Tibial artery (tissue), 4 donors: ENCODE measurements around the gene AKR7A3.

Source experiments
- DNase-seq, 2 donors: peaks; one replicate each; pipeline ENCODE4 v3.0.0-alpha.2; 2019
- H3K27ac ChIP-seq, 2 donors: fragments of 200-600 bp; sonication (generic) in 1 of 2; 1 replicate in 1 of 2; 2 replicates in 1 of 2; pipeline ENCODE4 v1.5.1; 2018 to 2019; ENCODE audit warnings: mild to moderate bottlenecking in 1 of 2
- H3K27me3 ChIP-seq, 2 donors: fragments of 200-600 bp; sonication (generic) in 1 of 2; one replicate each; pipeline versions ENCODE4 v1.5.1 to v1.6.0; 2016 to 2019
- H3K36me3 ChIP-seq, 3 donors: fragments of 200-600 bp; sonication (generic) in 2 of 3; one replicate each; pipeline ENCODE4 v1.5.1; 2016 to 2019; ENCODE audit warnings: mild to moderate bottlenecking in 2 of 3
- H3K4me1 ChIP-seq, 4 donors: fragments of 200-600 bp; sonication (generic) in 2 of 4; 1 replicate in 3 of 4; 2 replicates in 1 of 4; pipeline ENCODE4 v1.5.1; 2016 to 2019
- H3K4me3 ChIP-seq, 2 donors: fragments of 200-600 bp; sonication (generic) in 1 of 2; 1 replicate in 1 of 2; 2 replicates in 1 of 2; pipeline ENCODE4 v1.5.1; 2018 to 2019; ENCODE audit warnings: mild to moderate bottlenecking in 2 of 2
- H3K9me3 ChIP-seq, 3 donors: fragments of 200-600 bp; sonication (generic) in 1 of 3; one replicate each; pipeline ENCODE4 v1.5.1; 2016 to 2019
- CTCF ChIP-seq, 2 experiments: fragments of 200-600 bp in 1 of 2; fragments of 450-650 bp in 1 of 2; IDR thresholded peaks; one replicate each; pipeline ENCODE4 v1.5.1; 2017 to 2019; ENCODE audit warnings: antibody characterized with exemption in 2 of 2, mild to moderate bottlenecking in 1 of 2, moderate library complexity in 1 of 2
- intact Hi-C: fragments of 100-400 bp; cut with DNase I; formaldehyde crosslinking; loops from one replicate; pipeline ENCODE4 v1.15.0; 2023; ENCODE audit warnings: low total_unique reads

The AKR7A3 gene

GRCh38 chr1:19312782-19313635 is 24.4 kb upstream of the AKR7A3 start:
- TF ChIP-seq CTCF (IDR thresholded peaks at IDR 0.05): no peak
- peaks cover 5 to 17% (median 7%) of the 10 kb centered on the region in 3 donors for H3K36me3 ChIP-seq
- no peak for DNase-seq
- intact Hi-C loops: no loop called here
- H3K27me3 ChIP-seq: no peaks in the 10 kb centered on the region
- H3K9me3 ChIP-seq: no peaks in the 10 kb centered on the region
- peak overlapping the region; percentile 89 to 94 for H3K27ac ChIP-seq
- peaks cover 0 to 37% (median 20%) of the 10 kb centered on the region in 4 donors for H3K4me1 ChIP-seq
- H3K4me3 ChIP-seq: peak overlapping the region; percentile 90 to 97

DNA sequence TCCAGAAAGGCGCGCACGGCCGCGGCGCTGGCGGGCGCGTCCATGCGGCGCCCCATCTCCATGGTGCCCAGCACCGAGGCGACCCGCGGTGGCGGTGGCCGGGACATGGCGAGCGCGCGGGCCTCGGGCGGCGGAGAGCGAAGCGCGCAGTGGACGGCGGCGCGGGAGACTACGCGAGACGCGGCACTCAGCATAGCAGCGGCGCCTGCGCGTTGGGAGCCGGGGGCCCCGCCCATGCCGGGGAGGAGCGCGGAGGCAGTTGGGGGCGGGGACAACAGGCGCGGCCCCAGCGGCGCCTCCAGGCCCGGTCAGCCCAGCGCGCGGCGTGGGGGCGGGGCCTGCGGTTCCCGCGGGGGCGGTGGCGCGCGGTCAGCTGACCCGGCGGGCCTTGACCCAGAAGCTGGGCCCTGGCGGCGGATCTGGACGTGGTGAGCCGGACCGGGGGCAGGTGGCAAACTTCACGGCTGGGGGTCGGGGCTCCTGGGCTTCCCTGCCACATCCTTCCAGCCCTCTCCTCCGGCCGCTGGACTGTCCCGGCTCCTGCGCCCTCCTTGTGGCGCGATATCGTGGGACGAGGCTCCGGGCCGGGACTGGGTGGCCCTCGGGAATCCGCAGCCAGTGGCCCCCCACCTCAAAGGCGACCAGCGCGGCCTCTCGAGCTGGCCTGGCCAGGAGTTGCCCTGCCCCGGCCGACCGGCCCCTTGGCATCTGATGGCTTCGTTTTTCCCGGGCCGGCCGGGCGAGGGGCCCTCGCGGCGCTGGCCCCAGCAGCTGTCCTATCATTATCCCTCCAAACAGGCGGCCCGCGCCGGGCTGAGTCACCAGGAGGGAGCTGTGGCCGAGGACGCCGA is 23.6 kb upstream of the AKR7A3 start, which contains the start of the genes AKR7A2 and SLC66A1:
TSS of gene AKR7A2 (minus strand) at position 214 of the 851 bp plus-strand sequence. CDS start at position 194, 20 bp downstream.
TSS of gene SLC66A1 (plus strand) at position 396 of the 851 bp plus-strand sequence. CDS start 5,352 bp downstream, outside the sequence.
- peak; percentile 88 to 97 for DNase-seq
- TF ChIP-seq CTCF (IDR thresholded peaks at IDR 0.05): peak in 1 of 2 experiments; percentile 40
- Histone ChIP-seq H3K9me3 (no peaks in the 10 kb centered on the region), H3K4me1 (peaks cover 0 to 37% (median 20%) of the 10 kb centered on the region in 4 donors), H3K4me3 (peak within 1 kb of the TSS; percentile 90 to 97), H3K36me3 (peaks cover 12 to 22% (median 12%) of the 10 kb centered on the region in 3 donors), H3K27ac (peak within 1 kb of the TSS; percentile 89 to 94), H3K27me3 (no peaks in the 10 kb centered on the region)
- intact Hi-C loops: no loop called here

- H3K4me1 ChIP-seq: peaks cover 0 to 37% (median 20%) of the 10 kb centered on the region in 4 donors
- H3K27me3 ChIP-seq: no peaks in the 10 kb centered on the region
- peak overlapping the region; percentile 90 to 97 for H3K4me3 ChIP-seq
- intact Hi-C loops: no loop called here
- H3K9me3 ChIP-seq: no peaks in the 10 kb centered on the region
- no peak for DNase-seq
- H3K36me3 ChIP-seq: peaks cover 12 to 28% (median 19%) of the 10 kb centered on the region in 3 donors
- H3K27ac ChIP-seq: peak overlapping the region; percentile 67 to 89
- TF ChIP-seq CTCF (IDR thresholded peaks at IDR 0.05): no peak
Measured at GRCh38 chr1:19311503-19311930, 22.9 kb upstream of the AKR7A3 start.

DNA sequence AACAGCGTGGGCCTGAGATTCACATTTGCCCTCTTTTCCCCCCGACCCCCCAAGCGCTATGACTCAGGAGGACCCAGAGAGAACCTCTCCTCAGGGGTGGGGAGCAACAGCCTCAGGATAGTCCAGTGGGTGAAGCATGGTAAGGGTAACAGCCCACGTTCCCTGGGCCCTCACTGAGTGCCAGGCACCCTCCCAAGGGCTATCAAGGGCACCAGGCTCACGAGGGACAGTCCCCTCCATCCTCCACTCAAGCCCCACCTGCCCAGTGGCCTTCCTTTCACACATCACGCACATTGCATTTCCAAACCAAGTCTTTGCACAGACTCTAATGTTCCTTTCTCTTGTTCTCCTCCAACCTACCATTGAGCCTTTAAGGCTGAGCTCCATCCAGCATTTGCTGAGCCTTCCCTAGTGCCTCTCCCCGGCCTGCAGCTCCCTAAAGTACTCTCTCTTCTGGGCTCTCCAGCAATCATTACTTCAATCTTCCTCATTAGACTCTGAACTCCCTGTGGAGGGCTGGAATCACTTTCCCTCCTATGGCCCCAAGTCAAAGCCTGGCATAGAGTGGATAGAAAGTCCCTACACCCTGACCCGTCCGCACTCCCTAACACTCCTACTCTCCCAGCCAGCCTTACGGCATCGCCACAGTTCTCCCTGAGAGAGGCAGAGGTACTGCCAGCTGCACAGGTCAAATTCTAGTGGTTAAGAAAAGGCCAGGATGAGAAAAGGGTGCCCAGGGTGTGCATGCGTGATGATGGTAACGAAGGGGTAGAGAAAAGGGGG is 22.3 kb upstream of the AKR7A3 start:
- peak overlapping the region; percentile 67 to 89 for H3K27ac ChIP-seq
- H3K36me3 ChIP-seq: peaks cover 16 to 34% (median 25%) of the 10 kb centered on the region in 3 donors
- H3K27me3 ChIP-seq: no peaks in the 10 kb centered on the region
- no peak for TF ChIP-seq CTCF (IDR thresholded peaks at IDR 0.05)
- peaks cover 0 to 35% (median 20%) of the 10 kb centered on the region in 4 donors for H3K4me1 ChIP-seq
- DNase-seq: no peak
- H3K9me3 ChIP-seq: no peaks in the 10 kb centered on the region
- intact Hi-C loops: no loop called here
- peak overlapping the region; percentile 90 to 97 for H3K4me3 ChIP-seq

- Histone ChIP-seq H3K27ac (no peak overlapping the region), H3K36me3 (peaks cover 21 to 37% (median 33%) of the 10 kb centered on the region in 3 donors), H3K27me3 (no peaks in the 10 kb centered on the region), H3K9me3 (no peaks in the 10 kb centered on the region), H3K4me3 (no peak overlapping the region), H3K4me1 (peaks cover 0 to 33% (median 20%) of the 10 kb centered on the region in 4 donors)
- TF ChIP-seq CTCF (IDR thresholded peaks at IDR 0.05): no peak
- no peak for DNase-seq
- intact Hi-C loops: no loop called here
Measured at GRCh38 chr1:19310061-19310460, 21.5 kb upstream of the AKR7A3 start.
